HEK293 (cell line): ENCODE data around the gene SLC22A17.

ENCODE experiments used
- CTCF ChIA-PET: fragments of 350-600 bp; formaldehyde crosslinking; extraction: SDS; loops from one replicate; lab custom pipeline; 2021; ENCODE audit warnings: antibody characterized with exemption; lab: Yijun Ruan, JAX
- POLR2A ChIA-PET: fragments of 300-600 bp; formaldehyde crosslinking; extraction: SDS; loops from one replicate; lab custom pipeline; 2020; ENCODE audit warnings: antibody characterized with exemption, inconsistent platforms; lab: Yijun Ruan, JAX
- H3K27ac ChIP-seq: fragments of 200-500 bp; sonication (Bioruptor generic); 2 replicates; pipeline ENCODE4 v1.5.1; 2014; ENCODE audit warnings: low read depth, low read length, control low read depth, inconsistent platforms; ENCODE audit errors: extremely low read depth
- H3K36me3 ChIP-seq, 2 experiments: fragments of 200-500 bp in 1 of 2; sonication (Bioruptor generic) in 1 of 2; 1 replicate in 1 of 2; 2 replicates in 1 of 2; pipeline ENCODE4 v1.5.1; 2014 to 2017; ENCODE audit warnings: inconsistent platforms in 2 of 2, low read length in 2 of 2; ENCODE audit not compliant: control insufficient read depth in 2 of 2, insufficient read depth in 1 of 2
- H3K4me1 ChIP-seq: fragments of 200-500 bp; sonication (Bioruptor generic); 2 replicates; pipeline ENCODE4 v1.5.1; 2014; ENCODE audit warnings: mild to moderate bottlenecking, low read length, inconsistent platforms; ENCODE audit not compliant: control insufficient read depth, insufficient read depth
- H3K4me3 ChIP-seq: 2 replicates; pipeline ENCODE4 v1.5.1; 2011; ENCODE audit warnings: low read depth, mild to moderate bottlenecking, control low read depth, low read length, moderate library complexity
- H3K9me3 ChIP-seq: fragments of 200-500 bp; sonication (Bioruptor generic); 2 replicates; pipeline ENCODE4 v1.5.1; 2014; ENCODE audit warnings: low read depth, low read length, inconsistent platforms; ENCODE audit not compliant: control insufficient read depth, insufficient read depth
- BCL6B ChIP-seq: fragments of 450-650 bp; formaldehyde crosslinking; IDR thresholded peaks from 2 replicates; pipeline ENCODE4 v1.5.1; 2017; ENCODE audit warnings: missing biosample characterization, missing genetic modification characterization
- GLIS1 ChIP-seq: fragments of 450-650 bp; formaldehyde crosslinking; IDR thresholded peaks from 2 replicates; pipeline ENCODE4 v1.5.1; 2016; ENCODE audit warnings: missing biosample characterization, missing genetic modification characterization
- KLF8 ChIP-seq: fragments of 450-650 bp; formaldehyde crosslinking; IDR thresholded peaks from 2 replicates; pipeline ENCODE4 v1.5.1; 2016; ENCODE audit warnings: missing biosample characterization, missing genetic modification characterization
- SCRT1 ChIP-seq: fragments of 450-650 bp; formaldehyde crosslinking; IDR thresholded peaks from 2 replicates; pipeline ENCODE4 v1.5.1; 2016; ENCODE audit warnings: missing biosample characterization, missing genetic modification characterization, borderline replicate concordance
- TCF7L2 ChIP-seq: IDR thresholded peaks from 2 replicates; pipeline ENCODE4 v1.6.1; 2011; ENCODE audit warnings: low read depth, mild to moderate bottlenecking, inconsistent platforms, low read length, moderate library complexity, borderline replicate concordance
- ZFHX2 ChIP-seq: fragments of 450-650 bp; formaldehyde crosslinking; conservative IDR thresholded peaks from 2 replicates; pipeline ENCODE4 v1.5.1; 2016; ENCODE audit warnings: missing biosample characterization, missing genetic modification characterization
- ZNF140 ChIP-seq: fragments of 450-650 bp; formaldehyde crosslinking; IDR thresholded peaks from 2 replicates; pipeline ENCODE4 v1.5.1; 2016; ENCODE audit warnings: missing biosample characterization, missing genetic modification characterization
- ZNF202 ChIP-seq: fragments of 450-650 bp; formaldehyde crosslinking; IDR thresholded peaks from 2 replicates; pipeline ENCODE4 v1.5.1; 2016; ENCODE audit warnings: missing biosample characterization, missing genetic modification characterization, borderline replicate concordance
- ZNF211 ChIP-seq: fragments of 450-650 bp; formaldehyde crosslinking; IDR thresholded peaks from 2 replicates; pipeline ENCODE4 v1.5.1; 2016; ENCODE audit warnings: low read depth, missing biosample characterization, missing genetic modification characterization
- ZNF214 ChIP-seq: fragments of 450-650 bp; formaldehyde crosslinking; IDR thresholded peaks from 2 replicates; pipeline ENCODE4 v1.5.1; 2017; ENCODE audit warnings: missing biosample characterization, mild to moderate bottlenecking, missing genetic modification characterization, borderline replicate concordance
- ZNF221 ChIP-seq: fragments of 450-650 bp; formaldehyde crosslinking; IDR thresholded peaks from 2 replicates; pipeline ENCODE4 v1.5.1; 2017; ENCODE audit warnings: missing biosample characterization, missing genetic modification characterization, borderline replicate concordance
- ZNF266 ChIP-seq: fragments of 450-650 bp; formaldehyde crosslinking; IDR thresholded peaks from 2 replicates; pipeline ENCODE4 v1.5.1; 2016; ENCODE audit warnings: missing biosample characterization, missing genetic modification characterization, low read depth
- ZNF274 ChIP-seq, 2 experiments: fragments of 200-500 bp in 1 of 2; fragments of 450-650 bp in 1 of 2; sonication (Bioruptor generic) in 1 of 2; formaldehyde crosslinking in 1 of 2; IDR thresholded peaks; 2 replicates each; pipeline versions ENCODE4 v1.5.1 to v1.6.1; 2014 to 2016; ENCODE audit warnings: borderline replicate concordance in 1 of 2, inconsistent platforms in 1 of 2, low read length in 1 of 2, missing biosample characterization in 1 of 2, missing genetic modification characterization in 1 of 2
- ZNF280C ChIP-seq: fragments of 450-650 bp; formaldehyde crosslinking; IDR thresholded peaks from 2 replicates; pipeline ENCODE4 v1.5.1; 2016; ENCODE audit warnings: missing biosample characterization, missing genetic modification characterization
- ZNF366 ChIP-seq: fragments of 450-650 bp; formaldehyde crosslinking; conservative IDR thresholded peaks from 2 replicates; pipeline ENCODE4 v1.5.1; 2016; ENCODE audit warnings: missing biosample characterization, missing genetic modification characterization
- ZNF473 ChIP-seq: fragments of 450-650 bp; formaldehyde crosslinking; IDR thresholded peaks from 2 replicates; pipeline ENCODE4 v1.5.1; 2017; ENCODE audit warnings: missing biosample characterization, missing genetic modification characterization
- ZNF501 ChIP-seq: fragments of 450-650 bp; formaldehyde crosslinking; IDR thresholded peaks from 2 replicates; pipeline ENCODE4 v1.5.1; 2016; ENCODE audit warnings: missing biosample characterization, missing genetic modification characterization
- ZNF677 ChIP-seq: fragments of 450-650 bp; IDR thresholded peaks from 2 replicates; pipeline ENCODE4 v1.5.0; 2018; ENCODE audit warnings: missing biosample characterization, mild to moderate bottlenecking, missing genetic modification characterization, moderate library complexity
- ZSCAN18 ChIP-seq: fragments of 450-650 bp; formaldehyde crosslinking; IDR thresholded peaks from 2 replicates; pipeline ENCODE4 v1.5.1; 2016; ENCODE audit warnings: missing biosample characterization, missing genetic modification characterization
- ZXDB ChIP-seq: fragments of 450-650 bp; formaldehyde crosslinking; IDR thresholded peaks from 2 replicates; pipeline ENCODE4 v1.5.1; 2016; ENCODE audit warnings: missing biosample characterization, missing genetic modification characterization
- TF ChIP-seq, protein P1 (sequence below): fragments of 450-650 bp; formaldehyde crosslinking; IDR thresholded peaks from 2 replicates; pipeline ENCODE4 v1.5.1; 2016; ENCODE audit warnings: missing biosample characterization, missing genetic modification characterization
- TF ChIP-seq, protein P2 (sequence below): fragments of 450-650 bp; formaldehyde crosslinking; IDR thresholded peaks from 2 replicates; pipeline ENCODE4 v1.5.1; 2016; ENCODE audit warnings: missing biosample characterization, missing genetic modification characterization

The SLC22A17 gene

DNA sequence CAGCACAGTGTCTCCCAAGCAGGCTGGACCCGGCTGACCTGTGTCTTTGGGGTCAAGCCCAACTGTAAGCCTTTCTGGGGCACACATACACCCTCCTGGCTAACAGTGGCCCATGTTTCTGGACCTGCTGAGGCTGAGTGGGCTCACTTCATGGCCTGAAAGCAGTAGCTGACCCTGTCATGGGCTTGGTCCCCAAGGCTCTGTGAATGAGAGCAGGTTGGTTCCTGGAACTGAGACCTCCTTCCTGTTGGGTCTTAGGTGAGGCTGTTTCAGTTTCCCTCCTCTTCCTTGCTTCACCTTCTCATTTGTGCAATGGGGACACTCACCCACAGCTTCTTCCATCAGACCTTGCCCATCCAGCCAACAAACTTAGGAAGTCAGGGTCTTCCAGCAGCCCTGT, 19.2 kb upstream of the SLC22A17 start:
- ChIA-PET POLR2A (no interaction called here), CTCF (no interaction called here)
- Histone ChIP-seq H3K9me3 (no peaks in the 10 kb centered on the region), H3K4me1 (no peaks in the 10 kb centered on the region), H3K27ac (no peak overlapping the region), H3K36me3 (no peaks in the 10 kb centered on the region), H3K4me3 (no peak overlapping the region)
- no peak for TF ChIP-seq ZNF214 (tag by site-specific recombination)
- TF ChIP-seq ZXDB (tag by site-specific recombination), result no peak
- no peak for TF ChIP-seq ZNF473
- TF ChIP-seq TCF7L2, result no peak
- no peak for TF ChIP-seq ZNF140 (tag by site-specific recombination)
- TF ChIP-seq, protein P1, sequence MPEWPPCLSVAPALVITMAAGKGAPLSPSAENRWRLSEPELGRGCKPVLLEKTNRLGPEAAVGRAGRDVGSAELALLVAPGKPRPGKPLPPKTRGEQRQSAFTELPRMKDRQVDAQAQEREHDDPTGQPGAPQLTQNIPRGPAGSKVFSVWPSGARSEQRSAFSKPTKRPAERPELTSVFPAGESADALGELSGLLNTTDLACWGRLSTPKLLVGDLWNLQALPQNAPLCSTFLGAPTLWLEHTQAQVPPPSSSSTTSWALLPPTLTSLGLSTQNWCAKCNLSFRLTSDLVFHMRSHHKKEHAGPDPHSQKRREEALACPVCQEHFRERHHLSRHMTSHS, result no peak
- TF ChIP-seq ZSCAN18, result no peak
- TF ChIP-seq, protein P2, sequence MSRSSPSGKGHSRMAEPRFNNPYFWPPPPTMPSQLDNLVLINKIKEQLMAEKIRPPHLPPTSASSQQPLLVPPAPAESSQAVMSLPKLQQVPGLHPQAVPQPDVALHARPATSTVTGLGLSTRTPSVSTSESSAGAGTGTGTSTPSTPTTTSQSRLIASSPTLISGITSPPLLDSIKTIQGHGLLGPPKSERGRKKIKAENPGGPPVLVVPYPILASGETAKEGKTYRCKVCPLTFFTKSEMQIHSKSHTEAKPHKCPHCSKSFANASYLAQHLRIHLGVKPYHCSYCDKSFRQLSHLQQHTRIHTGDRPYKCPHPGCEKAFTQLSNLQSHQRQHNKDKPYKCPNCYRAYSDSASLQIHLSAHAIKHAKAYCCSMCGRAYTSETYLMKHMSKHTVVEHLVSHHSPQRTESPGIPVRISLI (tag by site-specific recombination), result no peak
- no peak for TF ChIP-seq ZNF677 (tag by site-specific recombination)

GRCh38 chr14:23370221-23370620, 17.5 kb upstream of the SLC22A17 start:
- Histone ChIP-seq H3K9me3 (no peaks in the 10 kb centered on the region), H3K27ac (no peak overlapping the region), H3K4me3 (no peak overlapping the region), H3K4me1 (no peaks in the 10 kb centered on the region), H3K36me3 (no peaks in the 10 kb centered on the region)
- POLR2A ChIA-PET, result no interaction called here
- CTCF ChIA-PET, result interaction anchor here (0.7 to 2.8 kb wide), 2 partner anchors 9 to 191 kb away, joined by 3 to 18 read pairs; no protein-coding TSS in a partner anchor
- TF ChIP-seq BCL6B (tag by site-specific recombination) (no peak), ZNF266 (tag by site-specific recombination) (no peak)

GRCh38 chr14:23366426-23366921, 13.8 kb upstream of the SLC22A17 start:
- TF ChIP-seq ZNF221, result no peak
- no peak for TF ChIP-seq ZNF274 (IDR thresholded peaks at IDR 0.05; ENCODE audit: low read length)
- TF ChIP-seq ZNF274 (tag by site-specific recombination; IDR thresholded peaks at IDR 0.05; ENCODE audit: borderline replicate concordance), result no peak
- no peak for TF ChIP-seq ZNF280C
- no peak for TF ChIP-seq SCRT1
- TF ChIP-seq GLIS1 (tag by site-specific recombination), result no peak
- no peak for TF ChIP-seq KLF8 (tag by site-specific recombination)
- TF ChIP-seq ZFHX2 (tag by site-specific recombination), result no peak
- TF ChIP-seq ZNF266 (tag by site-specific recombination), result no peak
- no peak for TF ChIP-seq ZNF211 (tag by site-specific recombination)
- no peak for TF ChIP-seq ZNF366 (tag by site-specific recombination)
- TF ChIP-seq ZNF501 (tag by site-specific recombination), result no peak
- TF ChIP-seq ZNF202, result no peak
- Histone ChIP-seq H3K27ac (no peak overlapping the region), H3K4me3 (no peak overlapping the region), H3K4me1 (no peaks in the 10 kb centered on the region), H3K9me3 (no peaks in the 10 kb centered on the region), H3K36me3 (no peaks in the 10 kb centered on the region)
- POLR2A ChIA-PET, result interaction anchor here (0.5 to 0.6 kb wide), 2 partner anchors 45 to 423 kb away, joined by 3 to 5 read pairs; partner anchors contain the start of gene PABPN1
- CTCF ChIA-PET, result no interaction called here
